Lower leg skin (tissue), 3 donors: ENCODE data around the gene KRT16.

Source experiments
- CTCF ChIP-seq, 3 donors: fragments of 450-650 bp; IDR thresholded peaks; one replicate each; pipeline ENCODE4 v1.5.1; 2016; ENCODE audit warnings: antibody characterized with exemption in 3 of 3, mild to moderate bottlenecking in 3 of 3, moderate library complexity in 2 of 3
- POLR2A ChIP-seq, 2 donors: fragments of 450-650 bp; IDR thresholded peaks; one replicate each; pipeline ENCODE4 v1.6.1; 2016 to 2017; ENCODE audit warnings: antibody characterized with exemption in 2 of 2, mild to moderate bottlenecking in 1 of 2, moderate library complexity in 1 of 2

GRCh38 chr17:41614098-41614497, 1.5 kb upstream of the KRT16 start:
- TF ChIP-seq CTCF (IDR thresholded peaks at IDR 0.05) (no peak), POLR2A (IDR thresholded peaks at IDR 0.05) (no peak)
